Subcutaneous abdominal adipose tissue (tissue), 5 donors: ENCODE data around the gene OR8H3.

ENCODE experiments used
- H3K27ac ChIP-seq: one replicate; pipeline ENCODE4 v1.7.0; 2013; ENCODE audit warnings: low read depth, mild to moderate bottlenecking, inconsistent platforms, low read length, moderate library complexity
- H3K27me3 ChIP-seq, 5 donors: one replicate each; pipeline ENCODE4 v1.7.0; 2013; ENCODE audit warnings: low read length in 5 of 5, inconsistent platforms in 1 of 5; ENCODE audit not compliant: control insufficient read depth in 5 of 5, insufficient read depth in 4 of 5
- H3K36me3 ChIP-seq, 5 donors: one replicate each; pipeline ENCODE4 v1.7.0; 2013; ENCODE audit warnings: low read length in 5 of 5; ENCODE audit not compliant: control insufficient read depth in 5 of 5, insufficient read depth in 5 of 5
- H3K4me1 ChIP-seq, 5 donors: one replicate each; pipeline ENCODE4 v1.7.0; 2013; ENCODE audit warnings: low read length in 5 of 5, mild to moderate bottlenecking in 3 of 5, moderate library complexity in 1 of 5; ENCODE audit not compliant: control insufficient read depth in 5 of 5, insufficient read depth in 5 of 5
- H3K4me3 ChIP-seq, 5 donors: one replicate each; pipeline ENCODE4 v1.7.0; 2013; ENCODE audit warnings: low read length in 5 of 5, low read depth in 1 of 5
- H3K9ac ChIP-seq, 5 donors: one replicate each; pipeline ENCODE4 v1.7.0; 2013; ENCODE audit warnings: low read length in 5 of 5, mild to moderate bottlenecking in 4 of 5, moderate library complexity in 3 of 5
- H3K9me3 ChIP-seq, 5 donors: one replicate each; pipeline ENCODE4 v1.7.0; 2013; ENCODE audit warnings: low read length in 5 of 5; ENCODE audit not compliant: control insufficient read depth in 5 of 5
- donor health status: healthy.
- donor health status: healthy.
- donor health status: healthy.
- donor health status: healthy.
- donor health status: healthy.

Gene OR8H3

DNA sequence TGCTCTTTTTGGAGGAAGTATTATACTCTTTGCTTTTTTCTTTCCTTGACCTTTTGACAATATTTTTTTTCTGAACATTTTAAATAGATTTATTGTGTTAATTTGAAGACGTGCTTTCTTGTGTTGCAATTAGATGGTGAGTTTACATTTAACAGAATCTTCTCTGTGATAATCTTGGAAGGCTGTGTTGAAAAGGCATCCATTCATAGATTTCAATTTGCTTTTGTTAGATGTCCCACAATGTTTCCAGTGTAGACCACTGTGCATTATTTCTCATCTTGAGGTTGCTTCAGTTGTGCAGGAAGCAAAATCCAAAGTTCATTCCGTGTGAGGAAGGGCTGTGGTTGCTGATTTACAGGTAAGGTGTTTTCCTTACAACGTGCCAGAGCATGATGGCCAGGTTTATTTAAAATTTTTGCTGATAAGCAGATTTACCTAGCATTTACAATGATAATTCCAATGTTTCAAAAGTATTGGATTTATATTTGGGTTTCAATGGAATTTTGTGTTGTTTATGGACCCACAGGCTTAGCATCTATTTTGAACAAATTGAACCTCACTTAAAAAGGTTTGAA lies 50.2 kb downstream of the OR8H3 start:
- H3K9ac ChIP-seq, result no peak overlapping the region
- no peaks in the 10 kb centered on the region for H3K4me1 ChIP-seq
- H3K27me3 ChIP-seq, result no peaks in the 10 kb centered on the region
- H3K4me3 ChIP-seq, result no peak overlapping the region
- H3K36me3 ChIP-seq, result no peaks in the 10 kb centered on the region
- no peak overlapping the region for H3K27ac ChIP-seq
- H3K9me3 ChIP-seq, result peaks cover 0 to 6% (median 3%) of the 10 kb centered on the region in 5 donors
